DND-41 (cell line): ENCODE data around the gene CCDC85C.

ENCODE experiments used
- ATAC-seq: fragments of 200-7000 bp; cut with Tn5 transposase; 3 replicates; pipeline ENCODE4 v1.9.1; 2021; ENCODE audit warnings: low read depth; ENCODE audit not compliant: insufficient read depth
- DNase-seq: peaks from one replicate; pipeline ENCODE4 v3.0.0-alpha.2; 2020
- H2AFZ ChIP-seq: 2 replicates; pipeline ENCODE4 v1.6.0; 2012; ENCODE audit warnings: low read depth, low read length
- H3K27ac ChIP-seq: 2 replicates; pipeline ENCODE4 v1.5.1; 2012; ENCODE audit warnings: low read length, inconsistent platforms
- H3K27me3 ChIP-seq: fragments of 200-600 bp; sonication (generic); 2 replicates; pipeline ENCODE4 v1.6.0; 2012; ENCODE audit warnings: low read length, mild to moderate bottlenecking, inconsistent platforms; ENCODE audit not compliant: insufficient read depth, poor library complexity
- H3K36me3 ChIP-seq: 2 replicates; pipeline ENCODE4 v1.5.1; 2012; ENCODE audit warnings: low read length, inconsistent platforms; ENCODE audit not compliant: insufficient read depth
- H3K4me1 ChIP-seq: 2 replicates; pipeline ENCODE4 v1.5.1; 2012; ENCODE audit warnings: mild to moderate bottlenecking, low read length; ENCODE audit not compliant: insufficient read depth
- H3K4me2 ChIP-seq: 2 replicates; pipeline ENCODE4 v1.6.0; 2012; ENCODE audit warnings: mild to moderate bottlenecking, moderate library complexity, low read length, inconsistent platforms; ENCODE audit not compliant: insufficient read depth
- H3K4me3 ChIP-seq, 2 experiments: fragments of 200-600 bp in 1 of 2; shearing (Covaris generic) in 1 of 2; 2 replicates each; pipeline ENCODE4 v1.5.1; 2012 to 2016; ENCODE audit warnings: inconsistent platforms in 2 of 2, low read length in 2 of 2, mild to moderate bottlenecking in 2 of 2, low read depth in 1 of 2, moderate library complexity in 1 of 2
- H3K79me2 ChIP-seq: 2 replicates; pipeline ENCODE4 v1.6.0; 2012; ENCODE audit warnings: low read length, inconsistent platforms; ENCODE audit not compliant: insufficient read depth
- H3K9ac ChIP-seq: 2 replicates; pipeline ENCODE4 v1.6.0; 2012; ENCODE audit warnings: low read depth, mild to moderate bottlenecking, inconsistent platforms, low read length, moderate library complexity
- H3K9me3 ChIP-seq: 2 replicates; pipeline ENCODE4 v1.5.1; 2012; ENCODE audit warnings: low read length, moderate library complexity, mild to moderate bottlenecking, inconsistent platforms; ENCODE audit not compliant: insufficient read depth, severe bottlenecking
- H4K20me1 ChIP-seq: 2 replicates; pipeline ENCODE4 v1.6.0; 2012; ENCODE audit warnings: low read length; ENCODE audit not compliant: insufficient read depth
- CTCF ChIP-seq: IDR thresholded peaks from 2 replicates; pipeline ENCODE4 v1.5.1; 2012; ENCODE audit warnings: borderline replicate concordance, low read length, moderate library complexity, mild to moderate bottlenecking; ENCODE audit not compliant: poor library complexity, severe bottlenecking; ENCODE audit errors: extremely low read depth
- EZH2 ChIP-seq: IDR thresholded peaks from 3 replicates; pipeline ENCODE4 v1.6.1; 2012; ENCODE audit warnings: borderline replicate concordance, low read depth, mild to moderate bottlenecking, moderate library complexity, low read length, inconsistent platforms; ENCODE audit not compliant: severe bottlenecking

The CCDC85C gene

GRCh38 chr14:99603471-99604277, at the start of gene CCDC85C:
CCDC85C (minus strand) TSS chr14:99604207; CDS start chr14:99603959, 248 bp downstream.
- peak; percentile 65 for DNase-seq
- Histone ChIP-seq H3K4me1 (peaks cover 54% of the 10 kb centered on the region), H3K27ac (peak within 1 kb of the TSS; percentile 90), H3K79me2 (peaks cover 52% of the 10 kb centered on the region), H4K20me1 (peaks cover 48% of the 10 kb centered on the region), H3K4me3 (peak within 1 kb of the TSS; percentile 95 to 99), H3K9ac (peak within 1 kb of the TSS; percentile 98), H2AFZ (peak within 1 kb of the TSS; percentile 86), H3K36me3 (peaks cover 4% of the 10 kb centered on the region; the same call in 1 of the 2 replicates), H3K4me2 (peak within 1 kb of the TSS; percentile 99), H3K27me3 (no peaks in the 10 kb centered on the region), H3K9me3 (no peaks in the 10 kb centered on the region)
- TF ChIP-seq CTCF, result peak; percentile 24
- no peak for TF ChIP-seq EZH2
- no peak for ATAC-seq

- Histone ChIP-seq H3K4me3 (no peak overlapping the region), H3K27ac (no peak overlapping the region), H2AFZ (no peak overlapping the region), H3K9me3 (no peaks in the 10 kb centered on the region), H3K36me3 (no peaks in the 10 kb centered on the region), H3K79me2 (no peaks in the 10 kb centered on the region), H3K4me2 (no peak overlapping the region), H3K9ac (no peak overlapping the region), H4K20me1 (peaks cover 5% of the 10 kb centered on the region; the same call in 1 of the 2 replicates), H3K27me3 (peaks cover 11% of the 10 kb centered on the region), H3K4me1 (no peaks in the 10 kb centered on the region)
- no peak for ATAC-seq
- TF ChIP-seq EZH2 (no peak), CTCF (no peak)
- no peak for DNase-seq
Observed at GRCh38 chr14:99651953-99652746, 48.1 kb upstream of the CCDC85C start.

GRCh38 chr14:99650189-99650588, 46.2 kb upstream of the CCDC85C start:
- no peak overlapping the region for H3K4me3 ChIP-seq
- no peaks in the 10 kb centered on the region for H3K4me1 ChIP-seq
- DNase-seq (no peak), ATAC-seq (no peak)
- H4K20me1 ChIP-seq, result peaks cover 5% of the 10 kb centered on the region; the same call in 1 of the 2 replicates
- H3K27me3 ChIP-seq, result no peaks in the 10 kb centered on the region
- H3K27ac ChIP-seq, result no peak overlapping the region
- no peak overlapping the region for H2AFZ ChIP-seq
- H3K4me2 ChIP-seq, result no peak overlapping the region
- no peaks in the 10 kb centered on the region for H3K36me3 ChIP-seq
- no peaks in the 10 kb centered on the region for H3K79me2 ChIP-seq
- H3K9me3 ChIP-seq, result no peaks in the 10 kb centered on the region
- H3K9ac ChIP-seq, result no peak overlapping the region
- TF ChIP-seq CTCF, result no peak
- TF ChIP-seq EZH2, result no peak
